Astrocyte of the hippocampus (primary cell): ENCODE measurements around the gene UBE3B.

ENCODE experiments used
- DNase-seq: peaks from one replicate; pipeline ENCODE4 v3.0.0; 2011; ENCODE audit warnings: low read depth, low spot score

Gene UBE3B

GRCh38 chr12:109550281-109550680 is 72.8 kb downstream of the UBE3B start:
- DNase-seq: no peak

- DNase-seq: no peak
Measured at GRCh38 chr12:109551108-109551507, 73.7 kb downstream of the UBE3B start.

DNA sequence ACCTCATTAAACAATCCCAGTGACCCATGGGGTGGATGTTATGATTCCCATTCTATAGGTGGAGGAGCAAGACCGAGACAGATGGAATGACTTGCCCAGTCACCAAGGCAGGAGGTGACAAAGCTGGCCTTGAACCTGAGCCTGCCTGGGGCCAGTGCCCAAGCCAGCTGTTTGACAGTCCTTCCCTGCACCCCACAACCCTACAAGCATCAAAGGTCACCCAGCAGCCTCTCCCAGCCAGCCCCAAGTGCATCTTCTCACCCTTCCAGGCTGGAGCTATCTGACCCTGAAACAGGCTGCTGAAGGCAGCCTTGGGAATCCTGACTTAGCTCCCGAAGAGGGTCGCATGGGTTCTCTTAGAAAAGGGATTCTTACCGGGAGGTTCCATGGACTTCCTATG is 75.5 kb downstream of the UBE3B start:
- no peak for DNase-seq

DNA sequence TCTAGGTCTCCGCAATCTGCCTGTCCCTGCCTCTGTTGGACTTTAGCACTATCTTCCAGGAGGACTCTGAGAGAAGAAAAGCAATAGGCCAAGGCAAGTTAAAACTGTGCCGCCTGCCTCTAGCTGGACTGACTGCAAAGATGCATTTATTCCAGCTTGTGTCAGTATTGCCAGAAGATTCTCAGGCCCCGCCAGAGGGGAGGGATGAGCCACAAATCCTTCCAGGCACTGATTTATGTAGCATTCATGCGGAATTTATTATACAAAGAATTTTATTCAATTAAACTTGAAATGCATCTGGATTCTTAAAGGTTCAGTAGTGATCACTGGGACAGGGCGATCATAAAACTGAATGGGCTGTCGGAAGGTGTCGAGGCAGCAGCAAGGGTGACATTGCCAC is 76.0 kb downstream of the UBE3B start:
- peak; percentile 73 for DNase-seq

DNA sequence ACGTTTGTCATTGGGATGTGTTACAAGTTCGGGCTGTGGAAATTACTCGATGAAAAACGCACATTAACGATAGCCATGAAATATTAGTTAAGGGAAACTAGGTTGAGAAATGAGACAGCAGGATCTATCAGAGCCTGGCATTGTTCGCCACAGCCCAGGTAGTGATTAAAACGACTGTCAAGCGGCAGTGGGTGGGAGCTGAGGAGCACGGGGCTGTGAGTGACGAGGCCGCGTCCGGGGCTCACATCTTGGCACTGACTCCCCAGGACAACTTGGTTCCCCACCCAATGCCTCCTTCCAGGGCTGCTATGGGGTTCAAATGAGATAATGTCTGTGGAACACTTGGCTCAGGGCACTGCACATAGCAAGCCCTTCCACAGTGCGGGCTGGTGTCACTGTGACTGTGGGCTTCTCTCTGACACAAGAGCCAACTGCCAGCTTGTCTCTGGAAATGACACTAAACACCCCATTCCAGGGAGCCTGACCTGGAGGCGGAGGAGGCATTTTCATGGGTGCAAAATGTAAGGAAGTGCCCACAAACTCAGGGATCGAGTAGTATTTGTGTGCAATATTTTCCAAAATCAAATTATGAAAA is 76.6 kb downstream of the UBE3B start:
- DNase-seq: no peak

GRCh38 chr12:109554761-109555160 is 77.3 kb downstream of the UBE3B start:
- DNase-seq: no peak

GRCh38 chr12:109555431-109556315 is 78.2 kb downstream of the UBE3B start:
- DNase-seq: no peak

DNA sequence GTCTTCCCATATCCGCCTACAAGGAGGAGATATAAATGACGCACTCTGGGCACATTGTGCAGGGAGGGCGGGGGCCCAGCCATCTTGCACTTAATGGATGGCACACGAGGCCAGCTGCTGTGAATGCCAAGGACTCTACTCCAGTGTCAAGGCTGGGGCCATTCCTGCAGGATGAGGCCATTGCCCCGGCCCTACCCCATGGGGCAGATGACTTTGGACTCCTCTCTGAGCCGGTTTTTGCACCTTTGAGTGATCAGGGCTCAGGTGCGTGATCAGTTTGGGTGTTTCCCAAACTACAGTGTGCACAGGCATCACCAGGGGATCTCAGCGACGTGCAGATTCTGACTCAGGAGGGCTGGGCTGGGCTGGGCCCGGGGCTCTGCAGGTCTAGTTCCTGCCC is 79.8 kb downstream of the UBE3B start:
- no peak for DNase-seq

DNA sequence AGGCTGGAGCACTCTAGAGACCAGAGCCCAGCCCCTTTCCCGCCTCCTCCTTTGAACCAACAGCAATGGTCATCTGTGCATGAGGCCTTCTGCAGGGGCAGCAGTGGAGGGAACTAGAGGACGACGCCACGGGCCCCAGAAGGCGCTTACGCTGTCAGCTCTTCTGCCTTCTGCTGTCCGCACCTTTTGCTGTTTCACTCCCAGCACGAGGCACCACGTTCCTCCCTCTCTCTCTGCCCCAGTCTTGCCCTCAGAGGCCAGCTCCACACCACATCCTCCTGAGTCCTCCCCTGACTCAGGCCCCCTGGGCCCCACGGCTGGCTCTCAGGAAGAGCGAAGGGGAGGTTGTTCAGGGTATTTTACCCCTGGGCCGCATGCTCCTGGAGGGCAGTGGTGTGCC is 80.4 kb downstream of the UBE3B start:
- DNase-seq: no peak

DNA sequence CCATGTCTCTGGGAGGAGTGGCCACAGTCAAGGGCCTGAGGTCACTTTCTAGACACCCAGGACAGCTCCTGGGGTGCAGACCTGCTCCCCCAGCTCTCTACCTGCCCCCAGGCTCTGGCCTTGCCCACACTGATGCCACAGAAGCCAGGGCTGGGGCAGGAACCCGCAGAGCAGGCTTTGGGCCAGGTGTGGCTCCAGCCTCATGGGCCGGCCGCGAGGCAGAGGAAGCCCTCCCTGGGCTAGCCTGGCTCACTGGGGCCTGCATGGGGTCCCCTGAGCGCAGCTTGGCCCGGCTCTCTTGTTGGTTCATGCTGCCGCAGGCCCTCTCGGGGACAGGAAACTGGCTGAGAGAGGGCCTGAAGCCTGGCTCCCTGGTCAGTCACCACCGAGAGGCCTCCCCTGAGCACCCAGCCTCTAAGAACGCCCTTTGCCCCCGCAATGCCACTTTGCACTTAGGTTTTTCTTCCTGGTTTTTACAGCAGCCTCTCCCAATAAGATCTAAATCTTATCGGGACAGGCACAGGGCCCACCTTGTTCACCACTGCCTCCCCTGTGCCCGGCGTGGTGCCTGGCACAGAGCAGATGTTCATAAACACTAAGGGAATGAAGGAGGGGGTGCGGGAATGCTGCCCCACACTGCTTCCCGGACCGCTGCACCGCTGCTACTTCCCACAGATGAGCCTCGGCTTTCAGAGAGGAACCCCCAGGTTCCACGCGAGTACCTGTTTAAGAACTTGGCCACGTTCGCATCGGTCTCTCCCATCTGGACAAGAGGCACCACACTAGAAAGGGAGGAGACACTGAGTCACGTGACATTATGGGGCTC is 81.2 kb downstream of the UBE3B start:
- no peak for DNase-seq

DNA sequence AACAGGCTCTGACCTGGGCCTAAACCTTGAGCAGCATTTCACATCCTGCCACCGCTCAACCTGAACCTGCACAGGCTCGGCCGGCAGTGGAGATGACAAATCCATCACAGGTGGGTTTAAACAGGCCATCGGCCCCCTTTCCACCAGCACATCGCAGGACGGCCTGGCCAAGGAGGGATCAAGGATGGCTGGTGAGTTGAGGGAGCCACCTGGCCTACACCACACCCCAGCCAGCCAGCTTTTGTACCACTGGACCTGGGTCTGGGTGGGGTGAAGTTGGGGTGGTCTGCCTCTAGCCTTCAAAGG is 81.7 kb downstream of the UBE3B start:
- no peak for DNase-seq

DNA sequence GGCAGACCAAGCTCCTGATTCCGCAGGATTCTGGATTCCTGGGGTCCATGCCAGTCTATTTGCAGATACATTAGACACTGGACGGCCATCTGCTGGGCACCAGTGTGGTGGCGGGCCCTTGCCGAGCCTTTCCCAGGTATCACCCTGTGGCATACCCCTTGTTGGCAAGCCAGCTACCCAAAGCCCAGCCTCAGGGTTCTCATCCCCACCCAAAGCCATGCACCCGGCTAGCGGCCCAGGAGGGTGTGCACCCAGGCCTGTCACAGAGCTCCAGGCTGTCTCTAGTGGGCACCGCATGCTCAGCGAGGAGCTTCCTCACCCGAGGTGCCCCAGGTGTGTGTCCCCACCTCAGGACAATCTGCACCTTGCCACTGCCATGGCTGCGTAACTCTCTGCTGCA is 82.2 kb downstream of the UBE3B start:
- DNase-seq: no peak

DNA sequence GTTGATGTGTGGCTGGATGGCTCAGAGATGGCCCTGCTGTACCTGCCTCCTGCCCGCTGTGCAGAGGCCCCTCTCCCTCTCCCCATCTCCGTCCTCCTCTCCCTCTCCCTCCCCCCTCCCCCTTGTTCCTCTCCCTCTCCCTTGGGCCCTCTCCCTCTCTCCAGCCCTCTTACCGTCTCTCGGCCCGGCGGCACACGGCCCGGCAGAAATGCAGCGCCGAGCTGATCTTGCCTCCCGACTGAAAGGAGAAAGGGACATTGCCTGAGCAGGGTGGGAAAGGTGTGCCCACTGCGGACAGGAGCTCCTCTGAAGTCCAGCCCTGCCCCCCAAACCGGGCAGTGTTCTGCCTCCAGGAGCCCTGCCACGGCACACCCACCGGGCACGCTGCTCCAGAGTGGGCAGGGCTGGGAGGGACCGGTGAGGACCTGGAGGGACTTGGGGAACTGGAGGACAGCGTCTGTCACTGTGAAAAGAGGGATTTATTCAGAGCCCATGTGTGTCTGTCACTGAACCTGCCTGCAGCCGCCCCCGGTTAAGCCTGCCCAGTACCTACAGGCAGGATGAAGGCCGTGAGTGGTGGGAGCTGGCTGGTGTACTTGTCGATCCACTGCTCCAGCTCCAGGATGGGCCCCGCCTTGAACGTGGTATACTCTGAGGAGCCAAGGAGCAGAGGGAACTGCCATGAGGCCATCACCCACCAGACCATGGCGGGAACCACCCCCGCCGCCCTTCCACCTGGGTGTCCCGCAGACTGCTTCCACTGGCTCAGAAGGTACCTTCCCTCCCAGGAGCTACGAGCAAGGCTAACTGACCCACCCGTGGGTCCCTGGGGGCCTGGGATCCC is 83.7 kb downstream of the UBE3B start:
- no peak for DNase-seq

- no peak for DNase-seq
Measured at GRCh38 chr12:109561711-109562030, 84.2 kb downstream of the UBE3B start.

DNA sequence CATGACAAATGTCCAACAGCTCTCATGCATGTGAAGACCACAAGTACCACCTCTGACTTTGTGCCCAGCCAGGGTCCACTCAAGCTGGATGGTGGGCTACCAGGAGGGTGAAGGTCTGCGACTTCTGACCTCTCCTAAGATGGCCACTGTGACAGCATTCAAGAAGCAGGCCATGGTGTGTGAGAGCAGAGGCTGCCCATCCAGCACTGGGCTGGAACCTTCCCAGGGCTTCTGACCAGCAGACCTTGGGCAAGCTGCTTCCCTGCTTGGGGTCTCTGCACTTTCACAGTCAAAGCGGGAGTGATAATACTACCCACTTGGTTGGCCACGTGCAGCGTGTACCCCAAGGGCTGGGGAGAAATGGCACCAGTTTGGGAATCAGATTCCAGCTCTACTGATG is 85.4 kb downstream of the UBE3B start:
- DNase-seq: no peak

GRCh38 chr12:109563291-109564284 is 86.2 kb downstream of the UBE3B start:
- no peak for DNase-seq

- no peak for DNase-seq
Measured at GRCh38 chr12:109566424-109566823, 89.0 kb downstream of the UBE3B start.

DNA sequence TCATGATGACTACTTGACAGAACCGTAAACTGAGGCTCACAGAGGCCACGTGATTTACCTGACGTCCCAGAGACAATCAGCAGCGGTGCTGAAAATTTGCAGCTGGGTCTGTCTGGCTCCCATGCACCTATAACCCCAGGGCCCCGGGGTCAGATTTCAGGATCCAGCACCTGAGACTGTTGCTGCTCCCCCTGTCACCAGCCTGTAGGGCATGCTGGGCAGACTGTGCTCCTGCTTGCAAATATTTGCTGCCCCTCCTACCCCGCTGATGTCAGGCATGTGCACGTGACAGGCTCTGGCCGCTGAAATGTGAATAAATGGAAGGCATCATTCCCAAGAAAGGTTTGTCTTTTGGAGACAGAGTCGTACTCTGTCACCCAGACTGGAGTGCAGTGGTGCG is 89.9 kb downstream of the UBE3B start:
- no peak for DNase-seq

DNA sequence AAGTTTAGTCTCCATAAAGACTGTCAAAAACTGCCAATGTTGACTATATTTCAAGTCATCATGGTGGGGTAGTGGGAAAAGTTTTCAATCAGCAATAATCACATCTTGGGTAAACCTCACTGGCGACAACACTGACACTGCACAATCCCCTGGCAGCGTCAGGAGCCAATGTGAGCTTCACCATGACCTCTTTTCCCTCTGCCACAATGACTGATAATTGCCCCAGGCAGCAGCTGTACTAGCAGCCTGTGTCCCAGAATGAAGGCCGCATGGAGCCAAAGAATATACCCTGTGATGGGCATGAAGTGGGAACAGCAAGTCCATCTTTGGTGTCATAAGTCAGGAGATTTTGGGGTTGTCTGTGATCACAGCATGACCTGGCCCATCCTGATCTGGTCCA is 90.5 kb downstream of the UBE3B start:
- no peak for DNase-seq

DNA sequence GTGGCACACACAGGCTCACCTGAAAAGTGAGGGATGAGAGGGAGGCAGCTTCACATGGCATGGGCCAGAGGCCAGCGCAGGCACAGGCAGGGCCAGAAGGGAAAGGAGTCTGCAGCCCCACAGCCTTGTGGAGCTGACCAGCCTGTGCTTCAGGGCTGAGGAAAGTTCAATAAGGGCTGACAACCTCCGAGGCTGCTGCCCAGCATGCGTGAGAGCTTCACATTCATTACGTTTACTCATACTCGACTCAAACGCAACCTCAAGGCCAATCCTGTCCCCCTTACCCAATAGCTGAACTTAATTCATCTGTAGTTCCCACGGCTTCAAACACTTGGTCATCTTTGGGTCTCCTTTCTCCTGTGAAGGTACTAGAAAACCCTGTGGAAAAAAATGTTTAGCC is 91.1 kb downstream of the UBE3B start:
- DNase-seq: no peak
